Spleen (tissue), 13 donors: ENCODE measurements around the gene TTC31. TPM values are rescaled to one million over a fixed set of nuclear protein-coding genes. Genes with fewer than 3 reads are reported as not detected.
A peak's percentile ranks its signal among the peaks of the same experiment; 100 is the strongest.

Source experiments
- DNase-seq: peaks from one replicate; pipeline ENCODE4 v3.0.0-alpha.2; 2020
- H3K27ac ChIP-seq, 8 donors: fragments of 200-600 bp; sonication (generic) in 7 of 8; 1 replicate in 4 of 8; 2 replicates in 4 of 8; pipeline versions ENCODE4 v1.5.0 to v1.8.0; 2016 to 2021; ENCODE audit warnings: inconsistent platforms in 4 of 8, mild to moderate bottlenecking in 4 of 8, moderate library complexity in 1 of 8
- H3K27me3 ChIP-seq, 7 donors: fragments of 200-600 bp; sonication (generic) in 6 of 7; replicated peaks in 1 of 7; 1 replicate in 4 of 7; 2 replicates in 3 of 7; pipeline versions ENCODE4 v1.5.0 to v1.8.0; 2016 to 2021; ENCODE audit warnings: inconsistent platforms in 3 of 7, mild to moderate bottlenecking in 1 of 7
- H3K36me3 ChIP-seq, 6 donors: fragments of 200-600 bp; sonication (generic) in 5 of 6; 1 replicate in 4 of 6; 2 replicates in 2 of 6; pipeline versions ENCODE4 v1.5.0 to v1.8.0; 2016 to 2021; ENCODE audit warnings: inconsistent platforms in 2 of 6
- H3K4me1 ChIP-seq, 6 donors: fragments of 200-600 bp; sonication (generic) in 5 of 6; 1 replicate in 3 of 6; 2 replicates in 3 of 6; pipeline versions ENCODE4 v1.5.0 to v1.8.0; 2016 to 2021; ENCODE audit warnings: inconsistent platforms in 3 of 6
- H3K4me3 ChIP-seq, 8 donors: fragments of 200-600 bp; sonication (generic) in 7 of 8; 1 replicate in 4 of 8; 2 replicates in 4 of 8; pipeline versions ENCODE4 v1.5.0 to v1.8.0; 2016 to 2021; ENCODE audit warnings: inconsistent platforms in 4 of 8, mild to moderate bottlenecking in 4 of 8, moderate library complexity in 2 of 8
- H3K9me3 ChIP-seq, 8 donors: fragments of 200-600 bp; sonication (generic) in 7 of 8; 1 replicate in 4 of 8; 2 replicates in 4 of 8; pipeline versions ENCODE4 v1.5.0 to v1.8.0; 2016 to 2021; ENCODE audit warnings: inconsistent platforms in 4 of 8
- CTCF ChIP-seq, 11 experiments: fragments of 200-600 bp in 7 of 11; fragments of 450-650 bp in 4 of 11; sonication (generic) in 4 of 11; IDR thresholded peaks in 8 of 11; conservative IDR thresholded peaks in 3 of 11; 1 replicate in 7 of 11; 2 replicates in 4 of 11; pipeline versions ENCODE4 v1.4.0 to v1.8.0; 2016 to 2021; ENCODE audit warnings: antibody characterized with exemption in 11 of 11, inconsistent platforms in 4 of 11, mild to moderate bottlenecking in 1 of 11
- POLR2A ChIP-seq, 3 donors: fragments of 450-650 bp; IDR thresholded peaks; one replicate each; pipeline ENCODE4 v1.5.1; 2017; ENCODE audit warnings: antibody characterized with exemption in 3 of 3, mild to moderate bottlenecking in 1 of 3
- POLR2AphosphoS5 ChIP-seq, 3 donors: sonication (generic); formaldehyde crosslinking; IDR thresholded peaks; one replicate each; pipeline ENCODE4 v1.5.1; 2017; ENCODE audit warnings: antibody characterized with exemption in 3 of 3
- WGBS, 5 donors: extraction: QIAGEN DNeasy Blood & Tissue Kit in 3 of 5; methylation state at CpG; one replicate each; pipeline versions ENCODE4 v1.1.5 to v1.1.7; 2013 to 2018; 5-methylcytosine and 5-hydroxymethylcytosine counted together
- intact Hi-C: fragments of 100-400 bp; cut with DNase I; formaldehyde crosslinking; loops from one replicate; pipeline ENCODE4 v1.15.0; 2023; ENCODE audit warnings: low total_unique reads
- long read RNA-seq, 2 donors: transcript quantifications; one replicate each; lab custom pipeline, GENCODE V29; 2026
- polyA plus RNA-seq, 3 donors: library from polyadenylated mRNA; stranded (reverse); fragments of 200-250 nt; gene quantifications; one replicate each; pipeline ENCODE4 v1.2.1, GENCODE V29; 2013
- total RNA-seq, 7 donors: library from RNA; depleted of rRNA in 3 of 7; stranded (reverse); fragments of >200 nt in 3 of 7; fragmentation: NEBNext Ultra II Directional in 4 of 7; extraction: Animal tissue kit (Norgen Biotek cat#: 25700) in 4 of 7; gene quantifications; one replicate each; pipeline versions ENCODE4 v1.1.0 to v1.2.1, GENCODE V29; 2016 to 2021
- donor health status: healthy with polysubstance abuse.
- donor health status: DM: no; HTN: no; CAD: no; lungs with moderate emphysema.
- donor health status: DM: no; HTN: no; CAD: no.
- donor health status: Bipolar disorder and iron deficiency.
- donor health status: healthy.
- donor health status: DM: no; HTN: no; CAD: no.
- donor health status: DM: yes; HTN: yes; CAD: no.

TTC31 gene
- total RNA-seq (10 to 100 TPM; 34.3 to 51.3 (median 38.3) TPM), polyA plus RNA-seq (10 to 100 TPM; 15.7 to 26.7 (median 21.6) TPM)
- long read RNA-seq, donor 1, partial matches to known transcripts, result 0 of 3 reads
- long read RNA-seq, donor 1, other reads (novel, unspliced or antisense), result 0 of 3 reads
- long read RNA-seq, donor 2, partial matches to known transcripts, result 0 of 2 reads
- long read RNA-seq, donor 2, other reads (novel, unspliced or antisense), result 0 of 2 reads

GRCh38 chr2:74482801-74483674 is at the start of gene TTC31, which contains the start of gene CCDC142:
TSS of gene TTC31 (plus strand) at chr2:74483081. CDS start at chr2:74483096, 15 bp downstream.
TSS of gene CCDC142 (minus strand) at chr2:74482998. CDS start at chr2:74482837, 161 bp downstream.
- Histone ChIP-seq H3K36me3 (peaks cover 0 to 69% (median 27%) of the 10 kb centered on the region in 6 donors), H3K4me3 (peak within 1 kb of the TSS; percentile 72 to 96 (median 88)), H3K27me3 (no peaks in the 10 kb centered on the region), H3K9me3 (no peaks in the 10 kb centered on the region), H3K27ac (peak within 1 kb of the TSS; percentile 85 to 97 (median 94)), H3K4me1 (peaks cover 33 to 64% (median 40%) of the 10 kb centered on the region in 6 donors)
- intact Hi-C loops, result loop anchor here (5.0 kb wide), 1 partner anchor 104 kb away; no protein-coding TSS in a partner anchor
- TF ChIP-seq POLR2A (IDR thresholded peaks at IDR 0.05), result peak in 1 of 3 donors; percentile 55
- peak; percentile 83 to 98 (median 94) for TF ChIP-seq CTCF (IDR thresholded peaks at IDR 0.05 in 8 of 11, conservative IDR thresholded peaks at IDR 0.05 in 3 of 11)
- peak; percentile 82 to 93 (median 85) for TF ChIP-seq POLR2AphosphoS5 (IDR thresholded peaks at IDR 0.05)
- 1 to 3% (median 1%) methylated on average over 23 to 50 of the region's 50 CpGs for WGBS, 5 donors
- peak; percentile 98 for DNase-seq

DNA sequence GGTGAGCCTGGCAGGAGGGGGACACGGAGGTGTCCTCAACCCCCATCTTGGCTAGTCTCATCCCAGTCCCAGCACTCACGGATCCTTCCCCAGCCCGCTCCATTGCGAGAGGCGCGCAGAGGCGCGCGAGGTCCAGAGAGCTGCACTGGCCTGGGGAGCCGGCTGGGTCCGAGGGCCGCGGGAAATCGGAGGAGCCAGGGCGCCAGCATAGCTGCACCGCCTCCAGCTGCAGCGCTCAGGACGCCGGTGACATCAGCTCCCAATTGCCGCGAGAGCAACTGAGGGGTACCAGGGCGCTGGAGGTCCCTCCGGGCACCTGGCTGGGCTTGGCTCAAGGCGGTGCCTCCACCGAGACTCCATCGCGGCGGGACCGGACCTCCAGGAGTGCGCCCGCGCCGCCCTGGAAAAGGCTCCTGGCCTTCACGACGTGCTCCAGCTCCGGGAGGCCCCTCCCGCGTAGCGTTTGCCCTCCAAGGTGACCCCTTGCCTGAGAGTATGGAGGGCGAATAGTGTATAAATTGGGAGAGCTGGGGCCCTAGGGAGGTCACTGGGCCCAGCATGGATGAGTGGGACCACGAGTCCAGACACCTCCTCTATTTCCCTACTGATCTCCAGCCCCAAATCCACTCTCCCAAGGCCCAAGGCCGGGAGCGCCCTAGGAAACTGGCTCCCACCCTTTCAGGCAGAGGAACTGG is 46.6 kb upstream of the TTC31 start:
- peaks cover 9 to 46% (median 26%) of the 10 kb centered on the region in 6 donors for H3K4me1 ChIP-seq
- TF ChIP-seq POLR2A (IDR thresholded peaks at IDR 0.05), result no peak
- no peak for TF ChIP-seq CTCF (IDR thresholded peaks at IDR 0.05 in 8 of 11, conservative IDR thresholded peaks at IDR 0.05 in 3 of 11)
- TF ChIP-seq POLR2AphosphoS5 (IDR thresholded peaks at IDR 0.05), result no peak
- H3K9me3 ChIP-seq, result no peaks in the 10 kb centered on the region
- peaks cover 0 to 6% (median 0%) of the 10 kb centered on the region in 6 donors for H3K36me3 ChIP-seq
- peaks cover 0 to 22% (median 11%) of the 10 kb centered on the region in 7 donors for H3K27me3 ChIP-seq
- H3K4me3 ChIP-seq, result no peak overlapping the region
- 81 to 95% (median 90%) methylated on average over 8 to 43 of the region's 43 CpGs for WGBS, 5 donors
- DNase-seq, result no peak
- H3K27ac ChIP-seq, result no peak overlapping the region
- intact Hi-C loops, result no loop called here

GRCh38 chr2:74436848-74437695 is 45.8 kb upstream of the TTC31 start:
- H3K4me3 ChIP-seq, result no peak overlapping the region
- WGBS, 5 donors, result 55 to 72% (median 66%) methylated on average over 6 of the region's 6 CpGs
- peak; percentile 46 for DNase-seq
- intact Hi-C loops, result no loop called here
- peaks cover 13 to 54% (median 34%) of the 10 kb centered on the region in 6 donors for H3K4me1 ChIP-seq
- H3K9me3 ChIP-seq, result no peaks in the 10 kb centered on the region
- H3K27me3 ChIP-seq, result peaks cover 0 to 30% (median 19%) of the 10 kb centered on the region in 7 donors
- H3K36me3 ChIP-seq, result peaks cover 0 to 4% (median 0%) of the 10 kb centered on the region in 6 donors
- no peak overlapping the region for H3K27ac ChIP-seq
- TF ChIP-seq CTCF (IDR thresholded peaks at IDR 0.05 in 8 of 11, conservative IDR thresholded peaks at IDR 0.05 in 3 of 11) (no peak), POLR2A (IDR thresholded peaks at IDR 0.05) (no peak), POLR2AphosphoS5 (IDR thresholded peaks at IDR 0.05) (no peak)
